ENCODE data around the gene INSM1. TPM values are rescaled to one million over a fixed set of nuclear protein-coding genes. Genes with fewer than 3 reads are reported as not detected.

INSM1 gene
- total and polyA plus RNA-seq, 2 donors (not counting 3 experiments of a cell fraction or from before 2014, with no cell fraction given), result not detected

DNA sequence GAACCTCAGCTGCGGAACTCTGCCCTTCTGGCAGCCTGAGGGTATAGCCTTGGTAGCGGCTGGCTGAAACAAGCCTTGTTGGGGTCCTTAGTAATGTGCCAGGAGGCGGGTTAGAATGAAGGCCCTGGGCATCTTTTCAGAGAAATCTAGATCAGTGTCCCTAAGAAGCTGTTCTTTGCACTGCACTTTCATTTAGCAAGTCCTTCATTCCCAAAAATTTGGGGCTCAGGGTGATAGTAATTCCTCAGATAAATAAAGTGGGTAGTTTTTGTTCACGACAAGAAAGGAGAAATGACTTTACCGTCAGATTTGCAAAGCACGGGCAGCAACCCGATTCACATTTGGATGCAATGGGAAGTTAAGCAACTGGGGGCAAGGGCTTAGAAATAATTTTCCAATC lies 3.2 kb downstream of the INSM1 start:
- no peak overlapping the region for H3K4me2 ChIP-seq (ENCODE audit: insufficient read depth, low read length)
- H3K36me3 ChIP-seq (ENCODE audit: control insufficient read depth in 2 of 2, extremely low read depth in 1 of 2, insufficient read depth in 2 of 2, low read length in 2 of 2), result no peaks in the 10 kb centered on the region
- no peaks in the 10 kb centered on the region for H4K20me1 ChIP-seq (replicated peaks; ENCODE audit: control insufficient read depth, extremely low read depth, insufficient read depth, low read length)
- no peak overlapping the region for H2AFZ ChIP-seq (ENCODE audit: low read depth, low read length)
- dilution Hi-C loops (cut with MboI; ENCODE audit: extremely low pct_ligation_motif_present, low sequenced_read_pairs) (loop anchor here (10.0 kb wide), 1 partner anchor 144 kb away; no protein-coding TSS in a partner anchor), intact Hi-C loops (cut with micrococcal nuclease) (no loop called here)
- POLR2A ChIA-PET, result interaction anchor here (0.7 kb wide), 1 partner anchor 932 kb away, joined by 5 read pairs; the partner anchor contains the start of gene XRN2
- H3K4me3 ChIP-seq (replicated peaks in 1 of 3; ENCODE audit: insufficient read depth in 1 of 3, low read depth in 1 of 3, low read length in 3 of 3), result no peak overlapping the region
- no peaks in the 10 kb centered on the region for H3K9me1 ChIP-seq (replicated peaks; ENCODE audit: control insufficient read depth, extremely low read depth, insufficient read depth, low read length)
- TF ChIP-seq MYC (IDR thresholded peaks at IDR 0.05; ENCODE audit: low read depth, low read length), result no peak
- H3K9ac ChIP-seq (replicated peaks; ENCODE audit: extremely low read depth, insufficient read depth, low read length), result no peak overlapping the region
- H3K79me2 ChIP-seq (ENCODE audit: control insufficient read depth, insufficient read depth, low read length), result no peaks in the 10 kb centered on the region
- H3K27ac ChIP-seq (ENCODE audit: insufficient read depth, low read depth, low read length), result no peak overlapping the region
- H3K4me1 ChIP-seq (ENCODE audit: control insufficient read depth, extremely low read depth, insufficient read depth, low read length), result no peaks in the 10 kb centered on the region
- DNase-seq (ENCODE audit: low read depth, low spot score), result no peak
- peaks cover 68 to 87% of the 10 kb centered on the region in 2 experiments for H3K27me3 ChIP-seq (ENCODE audit: control insufficient read depth in 2 of 2, insufficient read depth in 2 of 2, low read length in 2 of 2)
- no TSS peak for BruUV-seq (replicated peaks)
- FAIRE-seq, result no peak
- CTCF ChIA-PET, result interaction anchor here (1.1 to 1.9 kb wide), 2 partner anchors 8 to 12 kb away, joined by 4 to 6 read pairs; no protein-coding TSS in a partner anchor
- H3K9me3 ChIP-seq (replicated peaks; ENCODE audit: control insufficient read depth, insufficient read depth, low read length), result no peaks in the 10 kb centered on the region

DNA sequence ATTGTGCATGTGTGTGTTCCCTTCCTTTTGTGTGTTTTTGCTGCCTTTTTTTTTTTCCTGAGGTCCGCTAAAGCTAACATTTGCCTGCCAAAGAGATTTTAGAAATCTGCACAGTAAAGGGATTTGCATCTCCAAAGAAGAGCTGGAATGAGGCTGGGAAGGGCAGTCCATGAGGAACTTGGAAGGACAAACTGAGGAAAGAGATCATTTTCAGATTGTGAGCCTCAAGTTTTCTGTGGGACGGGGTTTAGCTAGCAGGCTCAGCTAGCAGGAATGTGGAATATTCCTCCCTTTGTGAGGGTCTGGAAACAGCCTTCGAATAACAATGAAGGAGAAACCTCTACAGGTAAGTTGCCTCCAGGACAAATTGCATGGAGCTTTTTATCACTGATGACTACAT lies 3.8 kb downstream of the INSM1 start:
- H3K27ac ChIP-seq (ENCODE audit: insufficient read depth, low read depth, low read length), result no peak overlapping the region
- H3K9ac ChIP-seq (replicated peaks; ENCODE audit: extremely low read depth, insufficient read depth, low read length), result no peak overlapping the region
- FAIRE-seq, result no peak
- no peaks in the 10 kb centered on the region for H3K9me1 ChIP-seq (replicated peaks; ENCODE audit: control insufficient read depth, extremely low read depth, insufficient read depth, low read length)
- H3K79me2 ChIP-seq (ENCODE audit: control insufficient read depth, insufficient read depth, low read length), result no peaks in the 10 kb centered on the region
- H3K9me3 ChIP-seq (replicated peaks; ENCODE audit: control insufficient read depth, insufficient read depth, low read length), result no peaks in the 10 kb centered on the region
- H3K4me2 ChIP-seq (ENCODE audit: insufficient read depth, low read length), result no peak overlapping the region
- H3K4me1 ChIP-seq (ENCODE audit: control insufficient read depth, extremely low read depth, insufficient read depth, low read length), result no peaks in the 10 kb centered on the region
- peaks cover 67 to 84% of the 10 kb centered on the region in 2 experiments for H3K27me3 ChIP-seq (ENCODE audit: control insufficient read depth in 2 of 2, insufficient read depth in 2 of 2, low read length in 2 of 2)
- H3K36me3 ChIP-seq (ENCODE audit: control insufficient read depth in 2 of 2, extremely low read depth in 1 of 2, insufficient read depth in 2 of 2, low read length in 2 of 2), result no peaks in the 10 kb centered on the region
- H3K4me3 ChIP-seq (replicated peaks in 1 of 3; ENCODE audit: insufficient read depth in 1 of 3, low read depth in 1 of 3, low read length in 3 of 3), result no peak overlapping the region
- no peak overlapping the region for H2AFZ ChIP-seq (ENCODE audit: low read depth, low read length)
- ChIA-PET CTCF (interaction anchor here (1.1 to 1.9 kb wide), 2 partner anchors 9 to 222 kb away, joined by 3 to 6 read pairs; no protein-coding TSS in a partner anchor), POLR2A (interaction anchor here (0.7 kb wide), 1 partner anchor 932 kb away, joined by 5 read pairs; the partner anchor contains the start of gene XRN2)
- DNase-seq (ENCODE audit: low read depth, low spot score), result no peak
- dilution Hi-C loops (cut with MboI; ENCODE audit: extremely low pct_ligation_motif_present, low sequenced_read_pairs) (loop anchor here (10.0 kb wide), 1 partner anchor 143 kb away; no protein-coding TSS in a partner anchor), intact Hi-C loops (cut with micrococcal nuclease) (no loop called here)
- no peak for TF ChIP-seq MYC (IDR thresholded peaks at IDR 0.05; ENCODE audit: low read depth, low read length)
- TF ChIP-seq, protein P1, sequence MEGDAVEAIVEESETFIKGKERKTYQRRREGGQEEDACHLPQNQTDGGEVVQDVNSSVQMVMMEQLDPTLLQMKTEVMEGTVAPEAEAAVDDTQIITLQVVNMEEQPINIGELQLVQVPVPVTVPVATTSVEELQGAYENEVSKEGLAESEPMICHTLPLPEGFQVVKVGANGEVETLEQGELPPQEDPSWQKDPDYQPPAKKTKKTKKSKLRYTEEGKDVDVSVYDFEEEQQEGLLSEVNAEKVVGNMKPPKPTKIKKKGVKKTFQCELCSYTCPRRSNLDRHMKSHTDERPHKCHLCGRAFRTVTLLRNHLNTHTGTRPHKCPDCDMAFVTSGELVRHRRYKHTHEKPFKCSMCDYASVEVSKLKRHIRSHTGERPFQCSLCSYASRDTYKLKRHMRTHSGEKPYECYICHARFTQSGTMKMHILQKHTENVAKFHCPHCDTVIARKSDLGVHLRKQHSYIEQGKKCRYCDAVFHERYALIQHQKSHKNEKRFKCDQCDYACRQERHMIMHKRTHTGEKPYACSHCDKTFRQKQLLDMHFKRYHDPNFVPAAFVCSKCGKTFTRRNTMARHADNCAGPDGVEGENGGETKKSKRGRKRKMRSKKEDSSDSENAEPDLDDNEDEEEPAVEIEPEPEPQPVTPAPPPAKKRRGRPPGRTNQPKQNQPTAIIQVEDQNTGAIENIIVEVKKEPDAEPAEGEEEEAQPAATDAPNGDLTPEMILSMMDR (IDR thresholded peaks at IDR 0.05; ENCODE audit: extremely low read depth in 1 of 2, insufficient read depth in 1 of 2, low read depth in 1 of 2, low read length in 2 of 2), result no peak
- TF ChIP-seq FOS (IDR thresholded peaks at IDR 0.05; ENCODE audit: borderline replicate concordance, insufficient read depth, low read length), result no peak
- no peak for TF ChIP-seq POLR2A (IDR thresholded peaks at IDR 0.05; ENCODE audit: low read depth, low read length)
- TF ChIP-seq, protein P2, sequence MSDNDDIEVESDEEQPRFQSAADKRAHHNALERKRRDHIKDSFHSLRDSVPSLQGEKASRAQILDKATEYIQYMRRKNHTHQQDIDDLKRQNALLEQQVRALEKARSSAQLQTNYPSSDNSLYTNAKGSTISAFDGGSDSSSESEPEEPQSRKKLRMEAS (IDR thresholded peaks at IDR 0.05; ENCODE audit: insufficient read depth, insufficient read length), result no peak
- TF ChIP-seq EZH2 (IDR thresholded peaks at IDR 0.05; ENCODE audit: borderline replicate concordance, low read depth, low read length, severe bottlenecking), result no peak
- TF ChIP-seq GATA2 (IDR thresholded peaks at IDR 0.05; ENCODE audit: insufficient read depth, insufficient read length, low read depth, low read length), result no peak
- no peak for TF ChIP-seq JUN (IDR thresholded peaks at IDR 0.05; ENCODE audit: borderline replicate concordance, insufficient read depth, insufficient read length, low read depth)
- TF ChIP-seq POLR2AphosphoS5 (IDR thresholded peaks at IDR 0.05; ENCODE audit: insufficient read depth, low read depth, low read length), result no peak
- H4K20me1 ChIP-seq (replicated peaks; ENCODE audit: control insufficient read depth, extremely low read depth, insufficient read depth, low read length), result no peaks in the 10 kb centered on the region
- no TSS peak for BruUV-seq (replicated peaks)

Measured in endothelial cell of umbilical vein (primary cell).